ENCODE data around the gene MAP2K3. TPM values are rescaled to one million over a fixed set of nuclear protein-coding genes. Genes with fewer than 3 reads are reported as not detected.

The MAP2K3 gene
- total RNA-seq (9.5 and 23.8 TPM in 2 replicates), polyA plus RNA-seq (72.0 and 80.9 TPM in 2 replicates), polyA minus RNA-seq (ENCODE audit: low replicate concordance) (207 and 219 TPM in 2 replicates)
- 104 and 112 TPM in 2 replicates for polyA plus RNA-seq (2012)

DNA sequence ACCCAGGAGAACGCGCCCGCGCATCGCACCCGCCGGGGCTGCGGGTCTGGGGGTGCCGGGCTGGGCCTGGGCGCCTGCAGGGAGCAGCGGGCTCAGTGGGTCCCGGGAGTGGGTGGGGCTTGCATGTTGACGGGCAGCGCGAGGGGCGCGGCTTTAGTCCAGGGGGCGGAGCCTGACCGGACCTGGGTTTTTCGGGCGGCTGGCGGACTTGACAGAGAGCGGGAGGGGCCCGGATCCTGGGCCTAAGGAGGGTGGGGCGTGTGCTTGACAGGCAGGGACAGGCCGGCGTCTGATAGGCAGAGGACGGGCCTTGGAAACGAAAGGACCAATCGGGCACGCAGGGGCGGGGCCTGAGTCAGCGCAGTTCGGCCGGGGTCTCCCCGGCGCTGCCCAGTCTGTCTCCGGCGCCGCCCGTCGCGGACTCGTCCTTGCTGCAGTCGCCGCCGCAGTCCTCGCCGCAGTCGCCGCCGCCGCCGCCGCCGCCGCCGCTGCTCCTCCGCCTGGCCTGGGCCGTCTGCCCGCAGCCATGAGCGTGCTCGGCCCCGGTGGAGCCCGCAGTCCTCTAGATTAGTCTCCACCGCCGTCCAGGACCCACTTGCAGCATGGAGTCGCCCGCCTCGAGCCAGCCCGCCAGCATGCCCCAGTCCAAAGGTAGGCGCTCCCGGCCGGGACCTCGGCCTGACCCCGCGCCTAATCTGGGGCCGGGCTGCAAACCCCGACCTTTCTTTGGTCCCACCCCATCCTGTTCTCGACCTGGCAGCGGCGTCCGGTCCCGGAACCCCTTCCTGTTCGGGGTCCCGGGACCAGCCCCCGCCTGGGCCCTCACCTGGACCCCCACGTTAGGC, at the start of gene MAP2K3:
TSS of gene MAP2K3 (plus strand) at position 393 of the 845 bp plus-strand sequence. CDS start at position 603, 210 bp downstream.
- no peak within 1 kb of the TSS for H2AFZ ChIP-seq (ENCODE audit: low read length)
- peak within 1 kb of the TSS; percentile 87 to 99 (median 94) for H3K4me3 ChIP-seq (replicated peaks in 1 of 4; ENCODE audit: control extremely low read depth in 1 of 4, insufficient read depth in 1 of 4, low read depth in 3 of 4, low read length in 4 of 4)
- H3K4me2 ChIP-seq (ENCODE audit: extremely low read depth, insufficient read depth, low read length): peak within 1 kb of the TSS; percentile 87
- peak; percentile 98 to 99 for DNase-seq (ENCODE audit: low read depth in 2 of 2)
- peaks cover 45% of the 10 kb centered on the region for H3K4me1 ChIP-seq (ENCODE audit: control insufficient read depth, extremely low read depth, insufficient read depth, low read length)
- peaks cover 2% of the 10 kb centered on the region for H4K20me1 ChIP-seq (ENCODE audit: control insufficient read depth, extremely low read depth, insufficient read depth, low read length)
- no peaks in the 10 kb centered on the region for H3K9me3 ChIP-seq (ENCODE audit: control insufficient read depth, insufficient read depth, low read depth, low read length)
- no peaks in the 10 kb centered on the region for H3K27me3 ChIP-seq (ENCODE audit: control insufficient read depth, insufficient read depth, low read length)
- peak within 1 kb of the TSS; percentile 96 for H3K27ac ChIP-seq (ENCODE audit: insufficient read depth, low read length)
- peaks cover 4% of the 10 kb centered on the region for H3K36me3 ChIP-seq (ENCODE audit: control insufficient read depth, insufficient read depth, low read length)
- peak within 1 kb of the TSS; percentile 94 for H3K9ac ChIP-seq (ENCODE audit: insufficient read depth, low read length)
- peaks cover 47% of the 10 kb centered on the region for H3K79me2 ChIP-seq (ENCODE audit: control insufficient read depth, insufficient read depth, low read length)
- no peak for TF ChIP-seq EZH2 (IDR thresholded peaks at IDR 0.05; ENCODE audit: low read length, missing control alignments)

DNA sequence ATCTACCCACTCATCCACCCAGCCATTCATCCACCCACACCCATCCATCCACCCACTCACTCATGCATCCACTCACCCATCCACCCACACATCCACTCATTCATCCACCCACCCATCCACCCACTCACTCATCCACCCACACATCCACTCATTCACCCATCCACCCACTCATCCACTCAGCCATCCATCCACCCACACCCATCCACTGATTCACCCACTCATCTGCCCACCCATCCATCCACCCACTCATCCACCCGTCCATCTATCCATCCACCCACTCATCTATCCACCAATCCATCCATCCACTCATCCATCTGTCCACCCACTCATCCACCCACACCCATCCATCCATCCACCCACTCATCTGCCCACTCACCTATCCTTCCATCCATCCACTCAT, 48.6 kb upstream of the MAP2K3 start:
- Histone ChIP-seq H3K36me3 (ENCODE audit: control insufficient read depth, insufficient read depth, low read length) (no peaks in the 10 kb centered on the region), H3K4me1 (ENCODE audit: control insufficient read depth, extremely low read depth, insufficient read depth, low read length) (no peaks in the 10 kb centered on the region), H3K79me2 (ENCODE audit: control insufficient read depth, insufficient read depth, low read length) (no peaks in the 10 kb centered on the region), H3K9me3 (ENCODE audit: control insufficient read depth, insufficient read depth, low read depth, low read length) (no peaks in the 10 kb centered on the region), H4K20me1 (ENCODE audit: control insufficient read depth, extremely low read depth, insufficient read depth, low read length) (no peaks in the 10 kb centered on the region), H2AFZ (ENCODE audit: low read length) (no peak overlapping the region), H3K27me3 (ENCODE audit: control insufficient read depth, insufficient read depth, low read length) (peaks cover 3% of the 10 kb centered on the region), H3K9ac (ENCODE audit: insufficient read depth, low read length) (no peak overlapping the region), H3K27ac (ENCODE audit: insufficient read depth, low read length) (no peak overlapping the region), H3K4me3 (replicated peaks in 1 of 4; ENCODE audit: control extremely low read depth in 1 of 4, insufficient read depth in 1 of 4, low read depth in 3 of 4, low read length in 4 of 4) (no peak overlapping the region), H3K4me2 (ENCODE audit: extremely low read depth, insufficient read depth, low read length) (no peak overlapping the region)
- no peak for DNase-seq (ENCODE audit: low read depth in 2 of 2)
- TF ChIP-seq EZH2 (IDR thresholded peaks at IDR 0.05; ENCODE audit: low read length, missing control alignments): no peak
- TF ChIP-seq, protein P1, sequence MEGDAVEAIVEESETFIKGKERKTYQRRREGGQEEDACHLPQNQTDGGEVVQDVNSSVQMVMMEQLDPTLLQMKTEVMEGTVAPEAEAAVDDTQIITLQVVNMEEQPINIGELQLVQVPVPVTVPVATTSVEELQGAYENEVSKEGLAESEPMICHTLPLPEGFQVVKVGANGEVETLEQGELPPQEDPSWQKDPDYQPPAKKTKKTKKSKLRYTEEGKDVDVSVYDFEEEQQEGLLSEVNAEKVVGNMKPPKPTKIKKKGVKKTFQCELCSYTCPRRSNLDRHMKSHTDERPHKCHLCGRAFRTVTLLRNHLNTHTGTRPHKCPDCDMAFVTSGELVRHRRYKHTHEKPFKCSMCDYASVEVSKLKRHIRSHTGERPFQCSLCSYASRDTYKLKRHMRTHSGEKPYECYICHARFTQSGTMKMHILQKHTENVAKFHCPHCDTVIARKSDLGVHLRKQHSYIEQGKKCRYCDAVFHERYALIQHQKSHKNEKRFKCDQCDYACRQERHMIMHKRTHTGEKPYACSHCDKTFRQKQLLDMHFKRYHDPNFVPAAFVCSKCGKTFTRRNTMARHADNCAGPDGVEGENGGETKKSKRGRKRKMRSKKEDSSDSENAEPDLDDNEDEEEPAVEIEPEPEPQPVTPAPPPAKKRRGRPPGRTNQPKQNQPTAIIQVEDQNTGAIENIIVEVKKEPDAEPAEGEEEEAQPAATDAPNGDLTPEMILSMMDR (conservative IDR thresholded peaks at IDR 0.05 in 1 of 2, IDR thresholded peaks at IDR 0.05 in 1 of 2; ENCODE audit: low read depth in 1 of 2, low read length in 2 of 2): no peak

DNA sequence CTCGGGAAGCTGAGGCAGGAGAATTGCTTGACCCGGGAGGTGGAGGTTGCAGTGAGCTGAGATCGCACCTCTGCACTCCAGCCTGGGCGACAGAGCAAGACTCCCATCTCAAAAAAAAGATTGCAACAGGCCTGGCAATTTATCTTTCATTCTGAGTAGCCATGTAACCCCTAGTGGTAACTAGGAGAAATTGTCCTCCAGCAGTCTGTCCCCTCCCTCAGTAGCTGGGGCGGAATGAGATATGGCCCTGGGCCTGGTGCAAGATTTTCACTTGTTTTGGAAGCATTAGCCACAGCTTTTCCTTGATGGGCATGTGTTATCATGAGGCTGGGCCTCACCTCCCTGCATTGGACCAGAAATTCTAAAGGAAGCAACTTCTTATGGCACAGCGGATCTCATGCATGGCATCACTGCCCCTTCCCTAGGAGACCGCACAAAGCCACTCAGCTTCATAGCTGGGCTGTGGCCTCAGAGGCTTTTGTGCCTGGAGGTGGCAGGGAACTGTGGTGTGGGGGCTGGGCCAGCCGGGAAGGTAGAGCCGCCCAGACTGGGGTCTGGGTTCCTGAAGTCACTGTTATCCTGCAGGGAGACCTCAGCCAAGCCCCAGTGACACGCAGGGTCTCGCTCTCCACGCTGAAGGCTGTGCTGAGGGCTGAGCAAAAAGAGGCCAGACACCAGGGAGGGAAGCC, 44.7 kb upstream of the MAP2K3 start:
- H3K9me3 ChIP-seq (ENCODE audit: control insufficient read depth, insufficient read depth, low read depth, low read length): no peaks in the 10 kb centered on the region
- H2AFZ ChIP-seq (ENCODE audit: low read length): no peak overlapping the region
- no peak for TF ChIP-seq EZH2 (IDR thresholded peaks at IDR 0.05; ENCODE audit: low read length, missing control alignments)
- TF ChIP-seq, protein P1 (conservative IDR thresholded peaks at IDR 0.05 in 1 of 2, IDR thresholded peaks at IDR 0.05 in 1 of 2; ENCODE audit: low read depth in 1 of 2, low read length in 2 of 2): peak; percentile 43 to 50
- H4K20me1 ChIP-seq (ENCODE audit: control insufficient read depth, extremely low read depth, insufficient read depth, low read length): no peaks in the 10 kb centered on the region
- H3K9ac ChIP-seq (ENCODE audit: insufficient read depth, low read length): no peak overlapping the region
- H3K4me1 ChIP-seq (ENCODE audit: control insufficient read depth, extremely low read depth, insufficient read depth, low read length): no peaks in the 10 kb centered on the region
- peaks cover 3% of the 10 kb centered on the region for H3K27me3 ChIP-seq (ENCODE audit: control insufficient read depth, insufficient read depth, low read length)
- H3K4me3 ChIP-seq (replicated peaks in 1 of 4; ENCODE audit: control extremely low read depth in 1 of 4, insufficient read depth in 1 of 4, low read depth in 3 of 4, low read length in 4 of 4): no peak overlapping the region
- H3K36me3 ChIP-seq (ENCODE audit: control insufficient read depth, insufficient read depth, low read length): no peaks in the 10 kb centered on the region
- DNase-seq (ENCODE audit: low read depth in 2 of 2): peak; percentile 20 to 31
- H3K79me2 ChIP-seq (ENCODE audit: control insufficient read depth, insufficient read depth, low read length): no peaks in the 10 kb centered on the region
- H3K27ac ChIP-seq (ENCODE audit: insufficient read depth, low read length): no peak overlapping the region
- no peak overlapping the region for H3K4me2 ChIP-seq (ENCODE audit: extremely low read depth, insufficient read depth, low read length)
